ENCODE measurements around the gene NMT1. TPM values are rescaled to one million over a fixed set of nuclear protein-coding genes. Genes with fewer than 3 reads are reported as not detected.

NMT1 gene
- total RNA-seq, 2 donors from 2014 or later: 122 to 136 TPM

DNA sequence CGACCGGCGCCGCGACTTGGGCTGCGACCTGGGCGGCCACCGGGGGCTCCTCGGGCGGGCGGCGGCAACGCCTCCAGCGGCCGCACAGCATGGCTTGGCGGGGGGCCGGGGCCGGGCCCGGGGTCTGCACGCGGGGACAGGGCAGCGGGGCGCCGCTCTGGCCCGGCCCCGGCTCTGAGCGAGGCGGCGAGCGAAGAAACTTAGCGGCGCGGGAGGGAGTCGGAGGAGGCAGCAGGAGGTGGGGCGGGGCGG is 71.1 kb downstream of the NMT1 start, which contains the start of gene PLCD3:
Gene PLCD3, minus strand, starts transcription at position 196 of the 252 bp plus-strand sequence. Its CDS starts 105 bp downstream, at position 91.
- DNase-seq: no peak
- peak within 1 kb of the TSS; percentile 92 for H3K27ac Mint-ChIP-seq

DNA sequence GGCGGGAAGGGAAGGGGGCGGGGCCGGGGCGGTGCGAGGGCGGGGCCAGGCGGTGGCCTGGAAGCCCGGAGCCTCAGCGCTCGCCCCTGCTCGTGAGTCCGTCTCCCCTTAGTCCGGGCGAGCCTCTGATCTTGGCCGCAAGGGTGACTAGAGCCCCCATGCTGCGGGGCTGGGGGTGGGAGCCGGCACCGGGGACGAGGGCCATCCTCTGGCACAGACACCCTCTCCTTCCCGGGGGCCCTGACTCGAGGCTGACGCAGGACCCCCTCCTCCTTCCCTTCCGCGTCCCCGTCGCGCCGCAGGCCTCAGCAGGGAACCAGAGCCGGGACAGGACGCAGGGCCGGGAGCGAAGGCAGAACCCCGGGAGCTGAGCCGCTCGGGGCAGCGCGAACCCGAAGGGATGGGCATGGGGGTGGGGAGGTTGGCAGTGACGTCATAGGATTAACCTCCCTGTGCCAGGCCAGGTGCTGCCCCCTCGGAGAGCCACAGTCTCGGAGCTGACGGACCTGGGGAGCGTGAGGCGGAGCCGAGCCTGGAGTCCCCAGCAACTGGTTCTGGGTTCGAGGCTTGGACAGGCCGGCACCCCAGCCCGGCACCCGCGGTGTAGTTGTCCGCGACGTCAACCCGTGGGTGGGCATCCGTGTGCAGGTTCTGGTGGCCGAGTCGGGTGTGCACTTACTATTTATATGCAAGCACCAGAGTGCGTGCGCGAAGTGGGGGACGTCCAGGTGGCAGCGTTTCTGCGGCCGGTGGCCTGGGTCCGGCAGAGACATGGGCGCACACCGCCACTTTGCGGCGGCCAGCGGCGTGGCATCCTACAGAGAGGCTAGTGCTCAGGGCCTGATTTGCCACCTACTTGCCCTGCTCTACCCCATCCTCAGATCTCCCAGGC is 71.7 kb downstream of the NMT1 start:
- peak overlapping the region; percentile 62 for H3K9ac ChIP-seq (ENCODE audit: extremely low read depth, low read length, poor library complexity, severe bottlenecking)
- Mint-ChIP-seq H3K4me1 (peaks cover 16% of the 10 kb centered on the region), H3K27ac (peak overlapping the region; percentile 92), H3K36me3 (ENCODE audit: low read depth) (no peaks in the 10 kb centered on the region), H3K4me3 (peak overlapping the region; percentile 67), H3K9me3 (no peaks in the 10 kb centered on the region), H3K27me3 (ENCODE audit: insufficient read depth) (no peaks in the 10 kb centered on the region)
- H3K4me3 ChIP-seq (ENCODE audit: low read length): peak overlapping the region; percentile 86
- 5 to 16% methylated on average over 23 to 70 of the region's 71 CpGs for WGBS, 2 experiments (ENCODE audit: insufficient coverage in 1 of 2, insufficient read length in 1 of 2)
- no peaks in the 10 kb centered on the region for H3K36me3 ChIP-seq (ENCODE audit: control insufficient read depth, insufficient read depth, low read length)
- H3K27me3 ChIP-seq (ENCODE audit: control insufficient read depth, insufficient read depth, low read length, poor library complexity, severe bottlenecking): no peaks in the 10 kb centered on the region
- peak; percentile 98 for DNase-seq
- no peak overlapping the region for H3K27ac ChIP-seq (ENCODE audit: low read depth, low read length)
- H3K4me1 ChIP-seq (ENCODE audit: control insufficient read depth, insufficient read depth, low read length): peaks cover 6% of the 10 kb centered on the region
- H3K9me3 ChIP-seq (ENCODE audit: control insufficient read depth, low read length): no peaks in the 10 kb centered on the region
- TF ChIP-seq, protein P1, sequence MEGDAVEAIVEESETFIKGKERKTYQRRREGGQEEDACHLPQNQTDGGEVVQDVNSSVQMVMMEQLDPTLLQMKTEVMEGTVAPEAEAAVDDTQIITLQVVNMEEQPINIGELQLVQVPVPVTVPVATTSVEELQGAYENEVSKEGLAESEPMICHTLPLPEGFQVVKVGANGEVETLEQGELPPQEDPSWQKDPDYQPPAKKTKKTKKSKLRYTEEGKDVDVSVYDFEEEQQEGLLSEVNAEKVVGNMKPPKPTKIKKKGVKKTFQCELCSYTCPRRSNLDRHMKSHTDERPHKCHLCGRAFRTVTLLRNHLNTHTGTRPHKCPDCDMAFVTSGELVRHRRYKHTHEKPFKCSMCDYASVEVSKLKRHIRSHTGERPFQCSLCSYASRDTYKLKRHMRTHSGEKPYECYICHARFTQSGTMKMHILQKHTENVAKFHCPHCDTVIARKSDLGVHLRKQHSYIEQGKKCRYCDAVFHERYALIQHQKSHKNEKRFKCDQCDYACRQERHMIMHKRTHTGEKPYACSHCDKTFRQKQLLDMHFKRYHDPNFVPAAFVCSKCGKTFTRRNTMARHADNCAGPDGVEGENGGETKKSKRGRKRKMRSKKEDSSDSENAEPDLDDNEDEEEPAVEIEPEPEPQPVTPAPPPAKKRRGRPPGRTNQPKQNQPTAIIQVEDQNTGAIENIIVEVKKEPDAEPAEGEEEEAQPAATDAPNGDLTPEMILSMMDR (conservative IDR thresholded peaks at IDR 0.05): peak; percentile 83

More for the DNA sequence above, 71.1 kb downstream of the NMT1 start, which contains the start of gene PLCD3:
- no peaks in the 10 kb centered on the region for H3K36me3 ChIP-seq (ENCODE audit: control insufficient read depth, insufficient read depth, low read length)
- no peaks in the 10 kb centered on the region for H3K27me3 ChIP-seq (ENCODE audit: control insufficient read depth, insufficient read depth, low read length, poor library complexity, severe bottlenecking)
- peak within 1 kb of the TSS; percentile 62 for H3K9ac ChIP-seq (ENCODE audit: extremely low read depth, low read length, poor library complexity, severe bottlenecking)
- no peaks in the 10 kb centered on the region for H3K9me3 Mint-ChIP-seq
- peak within 1 kb of the TSS; percentile 67 for H3K4me3 Mint-ChIP-seq
- H3K4me3 ChIP-seq (ENCODE audit: low read length): peak within 1 kb of the TSS; percentile 86
- no peak within 1 kb of the TSS for H3K27ac ChIP-seq (ENCODE audit: low read depth, low read length)
- H3K4me1 Mint-ChIP-seq: peaks cover 21% of the 10 kb centered on the region
- no peaks in the 10 kb centered on the region for H3K36me3 Mint-ChIP-seq (ENCODE audit: low read depth)
- peaks cover 9% of the 10 kb centered on the region for H3K4me1 ChIP-seq (ENCODE audit: control insufficient read depth, insufficient read depth, low read length)
- H3K27me3 Mint-ChIP-seq (ENCODE audit: insufficient read depth): no peaks in the 10 kb centered on the region
- no peaks in the 10 kb centered on the region for H3K9me3 ChIP-seq (ENCODE audit: control insufficient read depth, low read length)
- TF ChIP-seq, protein P1 (conservative IDR thresholded peaks at IDR 0.05): no peak
- 0% methylated on average over 21 of the region's 36 CpGs; no CpG with 5 or more reads in 1 of the 2 experiments for WGBS, 2 experiments (ENCODE audit: insufficient coverage in 1 of 2, insufficient read length in 1 of 2)

DNA sequence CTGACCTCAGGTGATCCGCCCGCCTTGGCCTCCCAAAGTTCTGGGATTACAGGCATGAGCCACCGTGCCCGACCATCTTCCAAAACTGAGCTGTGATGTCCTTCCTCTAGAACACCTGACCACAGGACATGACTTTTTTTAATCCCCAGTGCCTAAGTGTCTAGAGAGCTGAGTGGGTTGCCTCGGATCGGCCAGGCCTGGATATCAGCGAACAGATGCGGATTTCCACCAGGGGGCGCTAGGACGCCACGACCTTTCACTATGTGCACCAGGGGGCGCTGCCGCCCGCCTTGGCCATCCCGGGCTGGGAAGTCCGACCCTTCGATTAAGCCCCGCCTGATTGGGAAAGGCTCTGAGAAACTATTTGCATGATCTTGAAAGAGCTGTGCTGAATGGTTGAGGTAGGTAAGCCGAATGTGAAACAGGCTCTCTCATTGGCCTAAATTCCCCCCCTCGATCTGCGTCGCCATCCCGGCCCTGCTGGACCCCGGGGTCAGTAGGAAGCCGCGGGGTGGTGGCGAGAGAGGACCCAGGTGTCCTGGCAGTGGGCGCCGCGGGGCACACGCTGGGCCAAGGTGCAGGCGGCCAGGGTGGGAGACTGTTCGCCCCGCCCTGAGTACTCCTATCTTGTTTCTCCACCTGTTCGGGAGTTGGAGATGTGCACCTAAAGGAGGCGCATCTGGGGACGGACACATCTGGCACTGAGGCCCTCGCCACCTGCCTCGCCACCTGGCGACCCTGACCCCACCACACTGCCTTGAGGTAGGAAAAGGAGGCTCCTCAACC is 74.3 kb downstream of the NMT1 start, which contains the start of gene ACBD4:
Gene ACBD4, plus strand, starts transcription at position 496 of the 786 bp plus-strand sequence. CDS start 458 bp downstream, outside the sequence.
- Mint-ChIP-seq H3K4me1 (peaks cover 15% of the 10 kb centered on the region), H3K9me3 (no peaks in the 10 kb centered on the region), H3K27ac (peak within 1 kb of the TSS; percentile 17), H3K27me3 (ENCODE audit: insufficient read depth) (no peaks in the 10 kb centered on the region), H3K36me3 (ENCODE audit: low read depth) (no peaks in the 10 kb centered on the region), H3K4me3 (peak within 1 kb of the TSS; percentile 62)
- peak within 1 kb of the TSS; percentile 6 for H3K9ac ChIP-seq (ENCODE audit: extremely low read depth, low read length, poor library complexity, severe bottlenecking)
- peaks cover 9% of the 10 kb centered on the region for H3K4me1 ChIP-seq (ENCODE audit: control insufficient read depth, insufficient read depth, low read length)
- TF ChIP-seq, protein P1 (conservative IDR thresholded peaks at IDR 0.05): peak; percentile 100
- H3K27ac ChIP-seq (ENCODE audit: low read depth, low read length): no peak within 1 kb of the TSS
- WGBS, 2 experiments (ENCODE audit: insufficient coverage in 1 of 2, insufficient read length in 1 of 2): 22 to 38% methylated on average over 16 to 40 of the region's 40 CpGs
- no peaks in the 10 kb centered on the region for H3K27me3 ChIP-seq (ENCODE audit: control insufficient read depth, insufficient read depth, low read length, poor library complexity, severe bottlenecking)
- H3K36me3 ChIP-seq (ENCODE audit: control insufficient read depth, insufficient read depth, low read length): no peaks in the 10 kb centered on the region
- peak within 1 kb of the TSS; percentile 78 for H3K4me3 ChIP-seq (ENCODE audit: low read length)
- H3K9me3 ChIP-seq (ENCODE audit: control insufficient read depth, low read length): no peaks in the 10 kb centered on the region
- DNase-seq: peak; percentile 100
